ENCODE results near the gene SLC45A3.

Gene SLC45A3

DNA sequence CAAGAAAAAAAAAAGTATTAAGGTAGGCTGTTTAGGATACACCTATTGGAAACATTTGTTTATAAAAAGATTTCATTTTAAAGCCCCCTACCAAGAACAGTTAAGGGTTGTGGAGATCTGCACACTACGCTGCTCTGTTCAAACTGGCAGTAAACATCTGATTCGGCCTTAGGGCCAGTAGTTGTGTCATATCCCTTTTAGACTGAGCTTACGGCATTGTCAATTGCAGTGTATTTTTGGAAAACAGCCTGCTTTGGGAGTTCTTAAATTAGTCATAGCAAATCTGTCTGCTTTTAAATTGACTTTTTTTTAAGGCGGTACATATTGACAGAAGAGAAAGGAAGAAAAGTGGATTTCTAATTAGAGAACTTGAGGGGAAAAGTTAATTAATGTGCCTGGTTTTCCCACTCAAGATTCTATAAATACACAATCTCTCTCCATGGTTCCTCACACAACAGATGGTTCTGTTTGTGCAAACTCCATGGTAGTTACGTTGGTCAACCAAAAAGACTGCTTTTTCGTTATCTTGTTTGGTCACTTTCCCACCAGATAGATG is 46.8 kb downstream of the SLC45A3 start:
- no peak for DNase-seq (ENCODE audit: low read depth)

DNA sequence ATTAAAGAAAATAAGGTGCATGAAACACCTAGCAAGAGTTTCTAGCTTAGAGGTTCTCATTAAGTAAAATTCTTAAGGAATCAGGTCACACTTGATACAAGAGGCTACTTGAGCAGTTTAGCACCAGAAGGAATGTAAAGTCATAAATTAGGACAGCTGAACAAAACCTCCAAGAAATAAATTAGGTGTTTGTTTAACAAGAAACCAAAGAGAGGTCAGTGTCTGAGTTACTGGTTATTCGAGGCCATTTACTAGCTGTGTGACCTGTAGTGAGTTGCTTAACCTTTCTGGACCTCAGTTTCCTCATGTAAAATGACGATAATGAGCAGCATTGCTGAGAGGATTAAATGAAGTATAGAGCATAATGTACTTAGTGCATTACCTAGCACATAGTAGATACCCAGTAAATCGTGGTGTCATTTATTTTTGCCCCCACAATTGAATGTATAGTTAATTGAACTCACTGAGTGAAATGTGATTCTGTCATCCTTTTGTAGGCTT is 47.6 kb downstream of the SLC45A3 start:
- no peak for DNase-seq (ENCODE audit: low read depth)

DNA sequence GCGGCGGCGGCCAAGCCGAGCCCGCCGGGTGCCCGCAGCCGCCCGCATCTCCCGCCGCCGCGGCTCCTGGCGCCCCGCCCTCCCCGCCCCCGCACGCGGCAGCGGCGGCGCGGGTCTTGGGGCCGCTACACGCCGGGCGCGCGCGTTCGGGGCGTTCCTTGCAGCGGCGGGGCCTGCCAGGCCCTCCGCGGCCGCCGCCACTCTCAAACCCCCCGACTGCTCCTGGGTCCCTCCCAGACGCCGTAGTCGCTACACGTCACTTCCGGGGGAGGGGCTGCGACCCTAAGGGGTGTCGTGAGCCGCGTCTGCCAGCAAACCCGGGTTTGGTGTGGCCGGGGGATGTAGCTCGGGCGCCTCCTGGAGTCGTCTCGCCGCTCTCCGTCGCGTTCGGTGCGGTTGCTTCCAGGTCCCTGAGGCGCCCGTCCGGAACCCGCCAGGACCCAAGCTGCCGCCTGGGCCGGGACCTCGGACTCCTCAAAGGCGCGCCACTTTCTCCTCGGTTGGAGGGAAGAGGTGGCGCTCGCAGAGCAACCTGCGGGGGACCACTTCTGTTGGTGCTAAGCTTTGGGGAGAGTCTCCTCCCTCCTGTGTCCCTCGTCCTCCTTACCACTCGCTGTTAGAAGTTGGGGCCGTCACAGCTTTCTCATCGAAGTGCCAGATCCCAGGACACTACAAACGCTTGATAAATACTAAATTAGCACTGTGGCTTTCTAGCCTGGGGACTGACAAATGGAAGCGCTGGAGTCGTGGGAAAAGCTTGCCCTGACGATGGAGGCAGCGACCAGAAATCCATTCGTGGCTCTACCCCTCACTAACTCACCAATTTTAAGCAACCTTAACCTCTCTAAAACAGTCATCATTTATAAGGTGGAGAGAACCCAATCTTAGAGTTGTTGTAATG is 48.3 kb downstream of the SLC45A3 start, which contains the start of gene ELK4:
TSS of gene ELK4 (minus strand) at position 244 of the 901 bp plus-strand sequence. CDS start 8,129 bp downstream, outside the sequence.
- DNase-seq (ENCODE audit: low read depth) = peak; percentile 100

DNA sequence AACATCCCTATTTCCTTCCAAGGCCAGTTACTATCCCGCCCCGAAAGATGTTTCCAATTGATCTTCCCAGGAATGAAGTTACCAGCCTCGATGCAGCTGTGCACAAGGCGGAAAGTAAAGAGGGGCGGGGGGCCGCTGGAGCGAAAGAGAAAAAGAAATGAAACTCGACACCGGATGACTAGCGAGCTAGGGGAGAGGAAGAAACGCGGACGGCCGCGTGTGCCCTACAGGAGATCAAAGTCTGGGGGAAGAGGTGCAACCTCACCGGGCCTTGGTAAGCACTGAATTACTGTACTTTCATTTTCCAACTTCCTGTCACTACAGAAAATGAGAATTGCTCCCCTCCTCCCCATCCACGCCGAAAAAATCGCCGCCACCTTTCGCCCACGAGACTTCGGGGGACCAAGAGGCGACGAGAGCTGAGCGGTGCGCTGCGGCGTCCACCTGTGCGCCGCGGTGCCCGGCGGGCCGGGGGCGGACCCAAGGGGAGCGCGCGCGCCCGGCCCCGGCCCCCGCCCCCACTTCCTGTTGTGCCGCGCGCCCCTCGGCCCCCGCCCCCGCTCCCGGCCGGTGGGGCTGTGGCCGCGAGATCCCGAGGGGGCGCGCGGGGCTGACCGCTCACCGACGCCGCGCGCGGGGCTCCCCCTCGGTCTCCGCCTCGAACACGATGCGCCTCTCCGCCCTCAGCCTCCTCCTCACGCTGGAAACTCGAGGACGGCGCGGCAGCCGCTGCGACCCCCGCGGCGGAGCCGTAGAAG is 49.1 kb downstream of the SLC45A3 start:
- peak; percentile 69 for DNase-seq (ENCODE audit: low read depth)

DNA sequence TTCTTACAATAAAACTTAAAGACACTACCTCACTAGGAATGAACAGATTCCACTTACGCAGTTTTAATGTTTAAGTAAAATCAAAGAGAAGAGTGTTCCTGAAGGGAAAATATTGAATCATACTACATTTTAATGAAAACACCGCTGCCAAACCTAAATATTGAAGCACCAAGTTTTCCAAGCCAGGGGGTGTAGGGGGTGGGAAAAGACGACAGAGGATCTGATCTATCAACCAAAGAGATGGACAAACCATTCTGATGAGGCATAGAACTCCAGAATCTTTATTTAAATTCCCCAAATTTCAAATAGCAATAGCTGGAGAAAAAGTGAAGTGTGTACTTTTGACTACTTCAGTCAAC is 49.7 kb downstream of the SLC45A3 start:
- DNase-seq (ENCODE audit: low read depth) = no peak

DNA sequence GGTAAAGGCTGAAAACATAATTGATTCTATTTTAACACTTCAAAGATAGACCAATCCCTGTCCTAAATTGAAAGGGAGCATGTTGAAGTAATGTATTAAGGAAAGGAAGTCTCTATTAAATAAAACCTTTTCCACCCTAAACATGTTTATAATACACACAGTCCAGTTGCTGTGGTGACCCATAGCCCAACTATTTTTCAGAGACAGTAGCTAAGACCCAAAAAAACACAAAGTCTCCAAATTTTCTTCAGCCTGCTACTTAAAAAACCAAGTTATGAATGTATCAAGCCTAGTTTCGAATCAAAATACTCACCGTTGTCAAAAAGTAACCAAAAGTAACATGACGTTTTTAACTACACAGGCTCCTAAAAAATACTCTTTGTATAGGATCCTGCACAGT is 50.1 kb downstream of the SLC45A3 start:
- DNase-seq (ENCODE audit: low read depth) = no peak

DNA sequence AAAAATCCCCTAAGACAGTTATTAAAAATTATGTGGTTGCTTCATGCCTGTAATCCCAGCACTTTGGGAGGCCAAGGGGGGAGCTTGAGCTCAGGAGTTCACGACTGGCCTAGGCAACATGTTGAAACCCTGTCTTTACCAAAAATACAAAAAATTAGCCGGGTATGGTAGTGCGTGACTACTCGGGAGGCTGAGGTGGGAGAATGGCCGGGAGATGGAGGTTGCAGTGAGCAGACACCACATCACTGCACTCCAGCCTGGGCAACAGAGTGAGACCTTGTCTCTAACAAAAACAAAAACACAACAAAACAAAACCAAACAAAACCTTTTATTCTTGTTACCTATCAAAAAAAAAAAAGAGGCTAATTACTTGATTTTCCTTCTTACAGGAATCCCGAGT is 50.6 kb downstream of the SLC45A3 start:
- DNase-seq (ENCODE audit: low read depth) = no peak

DNA sequence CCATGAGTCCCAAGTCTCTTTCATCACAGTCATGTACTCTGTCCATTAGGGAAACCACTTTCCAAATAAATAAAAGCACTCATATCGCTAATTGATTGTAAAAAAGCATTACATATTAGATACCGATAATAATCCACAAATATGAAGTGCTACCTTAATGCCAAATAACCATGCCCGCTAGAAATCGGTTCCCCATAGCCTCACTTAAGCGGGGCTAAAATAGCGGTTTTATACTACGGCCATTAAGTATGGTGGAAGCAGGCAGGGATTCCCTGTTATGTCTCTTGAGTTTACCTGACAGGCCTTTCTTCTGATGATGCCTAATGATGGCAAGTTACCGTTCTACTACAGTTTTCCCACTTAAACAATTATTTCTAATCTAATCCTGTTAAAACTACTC is 52.4 kb downstream of the SLC45A3 start:
- no peak for DNase-seq (ENCODE audit: low read depth)

DNA sequence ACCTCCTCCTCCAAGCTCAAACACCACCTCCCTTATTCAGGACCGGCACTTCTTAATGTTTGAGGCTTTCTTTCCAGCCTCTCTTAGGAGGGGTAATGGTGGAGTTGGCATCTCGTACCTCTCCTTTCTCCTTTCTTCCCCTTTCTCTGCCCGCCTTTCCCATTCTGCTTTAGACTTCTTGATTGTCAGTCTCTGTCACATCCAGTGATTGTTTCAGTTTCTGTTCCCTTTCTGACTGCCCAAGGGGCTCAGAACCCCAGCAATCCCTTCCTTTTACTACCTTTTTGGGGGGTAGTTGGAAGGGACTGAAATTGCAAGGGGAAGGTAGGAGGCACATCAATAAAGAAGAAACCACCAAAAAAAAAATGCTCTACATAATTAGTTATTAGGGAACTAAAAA is 54.1 kb downstream of the SLC45A3 start:
- DNase-seq (ENCODE audit: low read depth) = no peak

DNA sequence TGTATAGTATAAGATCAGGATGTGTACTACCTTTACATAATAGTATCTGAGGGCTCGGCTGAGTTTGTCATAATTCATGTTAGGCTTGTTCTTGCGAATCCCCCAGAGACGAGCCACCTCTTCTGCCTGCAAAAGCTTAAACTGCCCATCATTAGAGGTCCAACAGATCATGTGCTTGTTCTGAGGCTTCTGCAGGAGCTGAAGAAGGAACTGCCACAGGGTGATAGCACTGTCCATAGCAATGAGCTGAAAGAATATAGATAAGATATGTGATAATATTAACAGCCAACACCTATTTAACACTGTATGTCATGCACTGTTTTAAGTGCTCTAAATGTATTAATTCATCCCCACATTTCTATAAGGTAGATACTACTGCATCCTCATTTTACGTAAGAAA is 56.7 kb downstream of the SLC45A3 start:
- no peak for DNase-seq (ENCODE audit: low read depth)

DNA sequence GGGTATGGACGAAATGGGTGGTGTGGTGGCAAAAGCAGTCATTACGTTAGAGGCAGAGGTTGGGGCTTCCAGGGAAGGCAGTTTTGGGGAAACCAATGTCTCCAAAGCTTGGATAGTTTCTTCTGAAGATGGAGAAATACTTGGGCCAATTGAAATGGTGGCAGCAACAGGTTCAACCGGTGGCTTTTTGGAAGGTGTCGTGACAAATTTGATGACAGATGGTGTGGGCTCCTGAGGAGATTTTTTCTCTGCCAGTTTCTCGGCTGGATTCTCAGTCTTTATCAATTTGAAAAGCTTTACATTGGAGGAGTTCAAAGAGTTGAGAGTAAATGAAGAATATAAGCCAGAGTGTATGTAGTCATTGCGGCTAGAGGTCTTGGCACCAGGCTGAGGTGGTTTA is 60.0 kb downstream of the SLC45A3 start:
- no peak for DNase-seq (ENCODE audit: low read depth)

DNA sequence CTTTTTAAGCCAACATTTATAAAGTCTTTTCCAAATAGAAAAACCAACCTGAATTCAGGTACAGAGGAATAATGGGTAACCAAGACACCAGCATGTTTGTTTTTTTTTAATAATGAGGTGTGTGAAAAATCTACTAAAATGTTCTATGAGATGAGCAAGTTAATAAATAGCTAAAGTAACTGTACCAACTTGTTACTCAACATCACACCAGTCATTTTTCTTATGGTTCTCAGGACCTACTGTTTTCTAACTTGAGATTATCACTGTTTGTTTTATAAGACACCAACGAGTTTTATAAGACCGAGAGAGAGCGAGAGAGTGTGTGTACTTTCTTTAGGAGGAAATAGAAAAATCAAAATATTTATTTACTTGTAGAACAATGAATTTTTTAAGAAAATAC is 60.9 kb downstream of the SLC45A3 start:
- no peak for DNase-seq (ENCODE audit: low read depth)

DNA sequence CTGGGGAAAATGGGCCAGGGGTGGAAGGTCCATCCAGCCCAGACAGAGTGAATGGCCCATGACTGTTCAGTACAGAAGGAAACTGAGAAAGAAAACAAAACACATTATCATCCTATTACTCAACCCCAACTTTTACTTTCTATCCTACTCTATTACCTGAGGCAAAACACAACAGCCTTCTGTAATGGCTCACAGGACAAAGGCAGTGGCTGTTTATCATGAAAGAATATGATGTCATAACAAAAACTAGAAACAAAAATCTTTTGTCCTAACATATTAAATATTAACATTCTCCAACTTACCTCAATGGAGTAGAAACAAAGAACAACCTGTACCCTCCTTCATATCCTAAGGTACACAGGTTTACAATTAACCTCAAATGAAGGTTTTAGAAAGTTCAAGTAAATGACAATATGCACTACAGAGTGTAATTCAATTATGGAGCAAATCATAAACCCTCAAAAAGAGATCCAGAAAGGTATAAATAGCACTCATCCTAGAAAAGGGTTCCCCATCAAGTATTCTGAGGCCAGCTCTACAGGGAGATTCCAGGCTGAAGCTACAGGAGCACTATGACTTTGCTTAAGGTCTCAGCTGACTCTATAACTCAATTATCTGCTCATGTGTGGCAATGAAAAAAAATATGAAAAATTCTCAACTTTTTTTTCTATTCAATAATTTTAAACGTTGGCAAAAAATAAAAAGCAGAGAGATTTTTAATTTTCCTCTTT is 63.6 kb downstream of the SLC45A3 start:
- no peak for DNase-seq (ENCODE audit: low read depth)

DNA sequence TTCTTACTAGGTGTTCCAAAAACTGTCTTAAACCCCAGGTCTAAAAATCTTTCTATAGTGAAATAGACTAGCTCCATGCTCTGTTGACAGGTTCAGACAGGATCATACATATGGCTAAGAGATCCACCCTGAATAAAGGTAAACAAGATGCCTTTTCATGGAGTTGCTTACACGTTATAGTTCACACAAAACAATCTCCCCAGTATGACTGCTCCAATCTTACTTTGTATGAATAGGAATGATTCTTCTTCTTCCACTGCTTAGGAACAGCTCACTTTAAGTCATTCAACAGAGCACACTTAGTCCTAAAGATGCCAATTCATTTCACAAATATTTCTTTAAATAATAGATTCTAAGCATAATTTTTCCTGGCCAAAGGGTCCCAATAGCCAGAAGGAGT is 64.5 kb downstream of the SLC45A3 start:
- no peak for DNase-seq (ENCODE audit: low read depth)

DNA sequence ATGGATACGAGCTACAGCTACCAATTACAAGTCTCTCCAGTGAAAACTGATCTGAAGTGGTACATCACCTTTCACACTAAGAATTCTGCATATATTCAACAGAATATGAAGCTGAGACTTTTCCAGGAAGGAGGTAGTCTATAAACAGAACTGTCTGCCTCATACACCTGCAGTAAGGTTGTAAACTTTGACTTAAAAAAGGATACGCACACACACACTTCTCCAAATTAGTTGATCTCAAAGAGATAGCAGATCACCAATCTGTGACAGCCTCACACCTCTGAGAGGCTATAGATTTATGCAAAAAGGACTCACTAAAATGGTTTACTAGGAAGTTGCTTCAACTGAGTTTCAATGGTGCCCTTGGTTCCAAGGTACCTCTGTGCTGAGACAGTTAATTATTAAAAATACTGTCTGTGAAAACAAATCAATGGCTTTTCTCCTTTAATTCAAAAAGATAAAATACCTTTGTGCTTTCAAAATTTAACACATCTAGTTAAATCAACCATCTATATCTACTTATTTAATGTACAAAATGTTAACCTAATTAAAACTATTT is 66.4 kb downstream of the SLC45A3 start:
- no peak for DNase-seq (ENCODE audit: low read depth)

DNA sequence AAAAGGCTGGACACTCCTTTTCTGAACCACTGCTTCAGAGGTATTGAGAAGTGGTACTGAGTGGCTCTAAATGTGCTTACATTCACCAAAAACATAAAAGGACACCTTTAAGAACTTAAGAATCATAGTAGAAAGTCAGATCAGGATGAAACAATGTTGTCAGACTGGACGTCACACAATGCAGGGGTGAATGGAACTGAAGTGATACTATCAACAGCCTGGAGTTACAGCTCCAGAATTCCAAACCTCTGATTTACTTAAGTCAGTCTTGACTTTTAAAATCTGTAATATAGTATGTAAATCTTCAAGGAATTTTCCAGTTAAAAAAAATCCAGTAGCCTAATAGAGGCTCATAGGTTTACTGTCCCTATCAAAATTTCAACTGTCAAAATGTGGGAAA is 67.8 kb downstream of the SLC45A3 start:
- DNase-seq (ENCODE audit: low read depth) = no peak

DNA sequence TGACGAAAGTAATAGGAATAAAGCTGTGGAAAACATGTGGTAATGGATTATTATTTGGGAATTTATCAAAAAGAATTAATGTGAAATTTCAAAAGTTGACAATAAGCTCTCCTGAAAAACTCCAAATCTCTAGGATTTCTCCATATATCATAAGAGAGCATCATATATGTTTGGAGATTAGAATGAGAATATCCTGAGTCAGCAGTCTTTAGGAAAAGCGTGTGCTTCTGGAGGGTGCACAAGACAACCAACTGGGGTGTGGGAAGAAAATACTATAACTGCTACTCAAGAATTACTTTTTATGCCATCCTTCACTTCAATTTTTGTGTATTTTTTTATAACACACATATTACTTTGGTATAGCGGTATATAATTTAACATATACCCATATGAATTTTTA is 68.2 kb downstream of the SLC45A3 start:
- DNase-seq (ENCODE audit: low read depth) = no peak

DNA sequence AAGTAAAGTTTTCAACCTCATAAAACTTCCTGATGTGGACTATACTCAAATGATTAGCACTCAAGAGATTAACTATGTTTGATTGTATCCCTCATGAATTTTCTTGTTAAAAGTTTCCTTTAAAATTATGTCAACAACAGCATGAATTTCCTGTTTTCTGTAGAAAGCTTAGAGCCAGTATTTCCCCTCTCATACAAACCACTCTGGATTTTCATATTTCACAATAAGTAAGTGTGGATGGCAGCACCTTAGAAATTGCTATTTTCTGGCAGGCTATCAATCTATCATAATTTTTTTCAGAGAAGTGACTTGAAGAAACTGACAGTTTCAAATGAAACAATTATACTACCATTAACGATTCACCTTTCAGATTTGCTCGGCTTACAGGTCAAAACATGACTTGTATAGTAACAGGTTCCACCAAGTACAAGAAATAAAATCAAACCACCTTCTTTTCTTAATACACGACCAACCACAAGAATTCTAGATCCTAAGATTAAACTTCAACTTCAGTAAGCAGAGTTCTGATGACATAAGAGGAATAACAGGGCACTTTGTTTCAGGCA is 69.3 kb downstream of the SLC45A3 start:
- DNase-seq (ENCODE audit: low read depth) = no peak

DNA sequence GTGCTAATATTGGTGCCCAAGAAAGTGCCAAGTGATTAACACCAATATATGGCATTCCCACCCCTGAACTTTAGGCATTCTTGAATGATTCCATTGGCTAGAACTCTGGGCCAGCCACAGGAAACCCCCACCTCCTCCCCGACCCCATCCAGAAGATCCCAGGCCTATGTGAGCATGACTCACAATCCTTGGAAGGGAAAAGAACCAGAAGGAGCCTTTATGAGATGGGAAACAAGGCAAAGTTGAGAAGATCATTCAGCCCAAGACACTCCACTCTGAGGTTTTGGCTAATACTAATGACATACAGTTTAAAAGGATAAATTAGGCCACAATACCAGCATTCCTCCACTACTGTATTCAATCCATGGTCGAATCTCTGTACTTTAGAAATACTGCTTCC is 70.3 kb downstream of the SLC45A3 start:
- DNase-seq (ENCODE audit: low read depth) = no peak
